CD4-positive, alpha-beta T cell treated with Interleukin-21 for 1 hour (primary cell): ENCODE data around the gene AKAP12.
"Not testable (repeated sequence)": the region's sequence is repeated elsewhere in the genome, so short reads cannot be mapped to it uniquely, and the experiment has no call there.

Experiments
- DNase-seq: peaks from one replicate; pipeline ENCODE4 v3.0.0-alpha.2; 2020

AKAP12 gene

DNA sequence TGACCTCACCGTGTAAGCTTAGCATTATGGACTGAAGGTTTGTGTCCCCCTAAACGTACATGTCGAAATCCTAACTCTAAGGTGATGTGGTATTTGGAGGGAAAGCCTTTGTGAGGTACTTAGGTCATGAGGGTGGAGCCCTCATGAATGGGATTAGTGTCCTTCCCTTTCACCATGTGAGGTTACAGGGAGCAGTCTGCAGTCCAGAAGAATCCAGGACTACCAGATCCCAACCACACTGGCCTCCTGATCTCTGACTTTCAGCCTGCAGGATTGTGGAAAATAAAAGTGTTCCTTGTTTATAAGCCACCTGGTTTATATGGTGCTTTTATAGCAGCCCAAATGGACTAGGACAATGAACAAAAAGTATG is 78.2 kb downstream of the AKAP12 start:
- DNase-seq, result no peak

- no peak for DNase-seq
Observed at GRCh38 chr6:151320140-151320539, 80.4 kb downstream of the AKAP12 start.

DNA sequence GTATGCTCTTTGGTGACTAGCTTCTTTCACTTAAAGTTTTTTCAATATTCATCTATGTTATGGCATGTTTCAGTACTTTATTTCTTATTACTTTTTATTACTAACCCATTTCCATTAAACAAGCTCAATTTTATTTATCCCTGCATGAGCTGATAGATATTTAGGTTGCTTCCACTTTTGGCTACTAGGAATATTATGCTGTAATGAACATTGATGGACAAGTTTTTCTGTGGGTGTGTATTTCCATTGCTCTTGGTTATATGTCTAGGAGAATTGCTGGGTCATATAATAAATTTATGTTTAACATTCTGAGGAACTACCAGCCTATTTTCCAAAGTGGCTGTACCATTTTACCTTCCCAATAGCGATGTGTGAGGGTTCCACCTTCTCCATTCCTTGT is 81.7 kb downstream of the AKAP12 start:
- DNase-seq, result no peak

GRCh38 chr6:151322570-151322969 is 82.8 kb downstream of the AKAP12 start:
- no peak for DNase-seq

- peak; percentile 67 for DNase-seq
Observed at GRCh38 chr6:151323791-151324487, 84.2 kb downstream of the AKAP12 start.

DNA sequence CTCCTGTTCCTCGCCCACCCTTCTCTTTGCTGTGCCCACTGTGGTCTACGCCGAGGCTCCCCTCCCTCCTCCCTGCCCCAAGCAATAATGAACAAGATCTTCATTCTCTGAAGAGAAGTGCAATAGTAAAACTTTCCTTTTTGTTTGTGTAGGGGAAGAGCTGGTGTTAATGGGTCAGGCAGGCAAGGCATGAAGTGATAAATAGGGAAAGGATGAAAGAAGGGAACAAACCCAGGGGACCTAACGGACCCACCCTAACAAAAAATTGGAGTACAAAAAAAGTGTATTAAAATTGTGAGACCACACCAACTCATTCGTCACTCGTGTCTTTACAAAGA is 84.7 kb downstream of the AKAP12 start:
- DNase-seq, result no peak

- DNase-seq, result peak; percentile 10
Observed at GRCh38 chr6:151325075-151326050, 85.6 kb downstream of the AKAP12 start.

- no peak for DNase-seq
Observed at GRCh38 chr6:151326116-151326825, 86.5 kb downstream of the AKAP12 start.

DNA sequence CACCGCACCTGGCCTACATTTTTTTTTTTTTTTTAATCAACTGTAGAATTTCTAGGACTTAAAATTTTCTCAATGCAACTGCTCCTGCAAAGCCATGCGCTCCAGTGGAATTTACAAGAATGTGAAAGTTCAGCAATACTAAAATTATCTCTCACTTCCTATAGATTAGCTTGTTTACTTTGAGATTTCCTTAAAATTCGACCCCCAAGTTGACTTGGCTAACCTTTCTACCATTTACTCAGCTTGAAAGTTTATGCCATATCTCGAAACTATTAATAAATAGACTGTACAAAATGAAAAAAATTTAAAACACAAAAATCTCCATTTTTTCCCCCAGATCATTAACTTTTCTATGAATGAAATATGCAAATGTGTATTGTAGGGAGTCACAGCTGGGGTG is 87.3 kb downstream of the AKAP12 start:
- no peak for DNase-seq

DNA sequence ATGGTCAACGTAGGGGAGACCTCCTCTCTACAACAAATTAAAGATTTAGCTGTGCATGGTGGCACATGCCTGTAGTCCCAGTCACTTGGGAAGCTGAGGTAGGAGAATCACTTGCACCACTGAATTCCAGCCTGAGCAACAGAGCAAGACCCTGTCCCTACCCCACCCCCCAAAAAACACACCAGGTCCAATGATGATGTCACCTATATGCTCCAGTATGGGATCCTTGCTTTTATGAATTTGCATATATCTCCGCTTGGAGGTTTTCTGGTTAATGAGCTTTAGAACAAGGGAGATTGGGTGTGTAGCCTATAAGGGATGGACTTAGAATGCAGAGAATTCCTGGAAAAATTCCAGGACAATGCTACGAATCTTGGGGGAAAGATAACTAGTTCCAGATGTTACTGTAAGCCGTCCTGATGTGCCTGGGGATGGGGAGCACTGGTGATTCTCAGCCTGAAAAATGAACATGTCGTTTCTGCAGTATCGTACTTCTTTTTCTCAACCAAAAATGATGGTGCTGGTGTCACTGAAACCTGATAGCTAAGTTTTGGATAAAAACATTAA is 90.4 kb downstream of the AKAP12 start:
- DNase-seq, result no peak

GRCh38 chr6:151335930-151336329 is 96.2 kb downstream of the AKAP12 start:
- no peak for DNase-seq

- DNase-seq, result no peak
Observed at GRCh38 chr6:151338651-151339200, 99.0 kb downstream of the AKAP12 start.

- DNase-seq, result no peak
Observed at GRCh38 chr6:151339369-151339768, 99.6 kb downstream of the AKAP12 start.

- DNase-seq, result no peak
Observed at GRCh38 chr6:151340219-151340978, 100.6 kb downstream of the AKAP12 start.

DNA sequence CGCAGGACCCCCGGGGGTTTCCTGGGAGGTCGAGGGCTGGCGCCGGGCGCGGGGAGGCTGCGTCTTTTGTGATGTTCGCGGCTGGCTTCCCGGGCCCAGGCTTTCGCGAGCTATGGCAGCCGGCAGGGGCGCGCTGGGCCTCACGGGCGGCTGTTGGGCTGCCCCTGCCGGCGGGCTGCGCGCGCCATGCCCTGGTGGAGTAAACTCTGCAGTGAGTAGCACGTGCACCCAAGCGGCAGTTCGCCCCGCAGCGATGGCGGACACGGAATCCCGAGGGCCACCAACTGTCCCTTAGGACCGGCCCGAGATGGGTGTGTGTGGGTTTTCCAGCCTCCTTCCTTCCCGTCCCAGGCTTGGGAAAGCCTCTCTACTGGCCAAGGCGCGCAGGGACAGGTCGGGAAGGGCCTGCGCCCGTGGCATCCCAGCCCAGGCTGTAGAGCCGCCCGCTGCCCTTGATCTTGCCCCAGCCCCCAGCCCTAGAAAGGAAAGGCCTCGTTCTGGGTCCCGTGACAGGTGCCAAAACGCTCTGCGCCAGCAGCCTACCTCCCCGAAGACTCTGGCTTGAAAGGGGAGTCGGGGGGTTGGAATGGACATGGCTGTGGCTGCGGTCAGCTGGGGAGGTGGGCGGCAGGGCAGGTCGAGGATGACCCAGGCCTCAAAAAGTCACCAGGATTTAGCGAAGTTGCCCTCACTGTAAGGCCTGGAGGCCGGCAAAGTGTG is 101.9 kb downstream of the AKAP12 start:
- no peak for DNase-seq

GRCh38 chr6:151342750-151343149 is 103.0 kb downstream of the AKAP12 start:
- not testable (repeated sequence) for DNase-seq

GRCh38 chr6:151349651-151350270 is 110.0 kb downstream of the AKAP12 start:
- DNase-seq, result no peak

DNA sequence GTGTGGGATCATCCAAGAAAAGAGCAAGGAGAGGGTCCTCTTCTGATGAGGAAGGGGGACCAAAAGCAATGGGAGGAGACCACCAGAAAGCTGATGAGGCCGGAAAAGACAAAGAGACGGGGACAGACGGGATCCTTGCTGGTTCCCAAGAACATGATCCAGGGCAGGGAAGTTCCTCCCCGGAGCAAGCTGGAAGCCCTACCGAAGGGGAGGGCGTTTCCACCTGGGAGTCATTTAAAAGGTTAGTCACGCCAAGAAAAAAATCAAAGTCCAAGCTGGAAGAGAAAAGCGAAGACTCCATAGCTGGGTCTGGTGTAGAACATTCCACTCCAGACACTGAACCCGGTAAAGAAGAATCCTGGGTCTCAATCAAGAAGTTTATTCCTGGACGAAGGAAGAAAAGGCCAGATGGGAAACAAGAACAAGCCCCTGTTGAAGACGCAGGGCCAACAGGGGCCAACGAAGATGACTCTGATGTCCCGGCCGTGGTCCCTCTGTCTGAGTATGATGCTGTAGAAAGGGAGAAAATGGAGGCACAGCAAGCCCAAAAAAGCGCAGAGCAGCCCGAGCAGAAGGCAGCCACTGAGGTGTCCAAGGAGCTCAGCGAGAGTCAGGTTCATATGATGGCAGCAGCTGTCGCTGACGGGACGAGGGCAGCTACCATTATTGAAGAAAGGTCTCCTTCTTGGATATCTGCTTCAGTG is 110.8 kb downstream of the AKAP12 start:
- DNase-seq, result no peak

- DNase-seq, result no peak
Observed at GRCh38 chr6:151351146-151351700, 111.5 kb downstream of the AKAP12 start.

GRCh38 chr6:151351731-151352130 is 112.0 kb downstream of the AKAP12 start:
- DNase-seq, result no peak
